ENCODE results near the gene OR2Z1.

DNA sequence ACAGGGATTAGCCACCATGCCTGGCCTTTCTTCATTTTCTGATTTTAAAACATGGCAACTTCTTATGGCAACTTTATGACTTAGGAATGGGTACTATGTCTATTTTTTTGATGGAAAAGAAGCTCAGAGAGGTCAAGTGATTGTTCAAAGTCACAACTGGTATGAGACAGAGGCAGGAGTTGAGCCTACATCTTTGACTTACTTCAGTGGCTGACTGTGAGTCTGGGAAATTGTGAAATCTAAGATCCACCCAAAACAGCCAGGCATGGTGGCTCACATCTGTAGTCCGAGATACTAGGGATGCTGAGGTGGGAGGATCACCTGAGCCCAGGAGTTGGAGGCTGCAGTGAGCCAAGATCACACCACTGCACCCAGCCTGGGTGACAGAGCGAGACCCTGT is 20.5 kb upstream of the OR2Z1 start:
- TF ChIP-seq, protein P1, sequence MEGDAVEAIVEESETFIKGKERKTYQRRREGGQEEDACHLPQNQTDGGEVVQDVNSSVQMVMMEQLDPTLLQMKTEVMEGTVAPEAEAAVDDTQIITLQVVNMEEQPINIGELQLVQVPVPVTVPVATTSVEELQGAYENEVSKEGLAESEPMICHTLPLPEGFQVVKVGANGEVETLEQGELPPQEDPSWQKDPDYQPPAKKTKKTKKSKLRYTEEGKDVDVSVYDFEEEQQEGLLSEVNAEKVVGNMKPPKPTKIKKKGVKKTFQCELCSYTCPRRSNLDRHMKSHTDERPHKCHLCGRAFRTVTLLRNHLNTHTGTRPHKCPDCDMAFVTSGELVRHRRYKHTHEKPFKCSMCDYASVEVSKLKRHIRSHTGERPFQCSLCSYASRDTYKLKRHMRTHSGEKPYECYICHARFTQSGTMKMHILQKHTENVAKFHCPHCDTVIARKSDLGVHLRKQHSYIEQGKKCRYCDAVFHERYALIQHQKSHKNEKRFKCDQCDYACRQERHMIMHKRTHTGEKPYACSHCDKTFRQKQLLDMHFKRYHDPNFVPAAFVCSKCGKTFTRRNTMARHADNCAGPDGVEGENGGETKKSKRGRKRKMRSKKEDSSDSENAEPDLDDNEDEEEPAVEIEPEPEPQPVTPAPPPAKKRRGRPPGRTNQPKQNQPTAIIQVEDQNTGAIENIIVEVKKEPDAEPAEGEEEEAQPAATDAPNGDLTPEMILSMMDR (IDR thresholded peaks at IDR 0.05; ENCODE audit: insufficient read depth, low read length, poor library complexity, severe bottlenecking): no peak
- TF ChIP-seq EZH2phosphoT487 (conservative IDR thresholded peaks at IDR 0.05; ENCODE audit: low read length): no peak

Measured in SU-DHL-6 (cell line).